ENCODE results near the gene AKR1C3.

DNA sequence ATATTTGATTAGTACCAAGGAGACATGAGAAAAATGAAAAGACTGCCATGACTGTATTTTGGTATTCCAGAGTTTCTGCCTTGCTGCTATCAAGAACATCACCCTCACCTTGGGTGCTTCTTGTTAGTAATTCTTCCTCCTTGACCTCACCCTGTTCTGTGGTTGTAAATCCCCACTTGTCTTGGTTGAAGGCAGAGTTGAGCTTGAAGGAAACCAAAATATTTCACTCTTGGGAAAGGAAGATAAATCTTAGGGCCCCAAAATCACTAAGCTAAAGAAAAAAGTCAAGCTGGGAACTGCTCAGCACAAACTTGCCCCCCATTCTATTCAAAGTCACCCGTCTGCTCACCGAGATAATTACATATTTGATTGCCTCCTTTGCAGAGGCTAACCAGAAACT is 20.6 kb upstream of the AKR1C3 start:
- TF ChIP-seq, protein P1, sequence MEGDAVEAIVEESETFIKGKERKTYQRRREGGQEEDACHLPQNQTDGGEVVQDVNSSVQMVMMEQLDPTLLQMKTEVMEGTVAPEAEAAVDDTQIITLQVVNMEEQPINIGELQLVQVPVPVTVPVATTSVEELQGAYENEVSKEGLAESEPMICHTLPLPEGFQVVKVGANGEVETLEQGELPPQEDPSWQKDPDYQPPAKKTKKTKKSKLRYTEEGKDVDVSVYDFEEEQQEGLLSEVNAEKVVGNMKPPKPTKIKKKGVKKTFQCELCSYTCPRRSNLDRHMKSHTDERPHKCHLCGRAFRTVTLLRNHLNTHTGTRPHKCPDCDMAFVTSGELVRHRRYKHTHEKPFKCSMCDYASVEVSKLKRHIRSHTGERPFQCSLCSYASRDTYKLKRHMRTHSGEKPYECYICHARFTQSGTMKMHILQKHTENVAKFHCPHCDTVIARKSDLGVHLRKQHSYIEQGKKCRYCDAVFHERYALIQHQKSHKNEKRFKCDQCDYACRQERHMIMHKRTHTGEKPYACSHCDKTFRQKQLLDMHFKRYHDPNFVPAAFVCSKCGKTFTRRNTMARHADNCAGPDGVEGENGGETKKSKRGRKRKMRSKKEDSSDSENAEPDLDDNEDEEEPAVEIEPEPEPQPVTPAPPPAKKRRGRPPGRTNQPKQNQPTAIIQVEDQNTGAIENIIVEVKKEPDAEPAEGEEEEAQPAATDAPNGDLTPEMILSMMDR (IDR thresholded peaks at IDR 0.05) = no peak
- no peak for TF ChIP-seq POLR2AphosphoS5 (IDR thresholded peaks at IDR 0.05)
- no peak for TF ChIP-seq POLR2A (IDR thresholded peaks at IDR 0.05)

All from prostate gland (tissue), 2 donors.